Measurements from ENCODE around the gene TRPM5. TPM values are rescaled to one million over a fixed set of nuclear protein-coding genes. Genes with fewer than 3 reads are reported as not detected.

TRPM5 gene
- total and polyA plus RNA-seq, 2 of the 4 experiments (the other 2 are of a cell fraction): not detected

GRCh38 chr11:2394818-2395105 lies 49.6 kb downstream of the TRPM5 start:
- ChIA-PET CTCF (no interaction called here), POLR2A (ENCODE audit: unreplicated experiment) (no interaction called here)
- BruUV-seq (replicated peaks): no TSS peak
- ATAC-seq (ENCODE audit: low read depth) (no peak), DNase-seq (no peak)
- Histone ChIP-seq H3K27ac (ENCODE audit: insufficient read depth, low read length) (no peak overlapping the region), H2AK9ac (replicated peaks; ENCODE audit: low read depth, low read length, poor library complexity) (peak overlapping the region; percentile 52), H3K23ac (ENCODE audit: low read depth, low read length) (no peak overlapping the region), H2AFZ (replicated peaks; ENCODE audit: low read length, poor library complexity) (no peak overlapping the region), H2AK5ac (ENCODE audit: low read depth, low read length) (no peak overlapping the region), H3K9ac (ENCODE audit: low read depth, low read length) (no peak overlapping the region), H4K91ac (ENCODE audit: insufficient read depth, low read depth, low read length) (no peak overlapping the region), H3K4me2 (ENCODE audit: low read depth, low read length) (no peak overlapping the region), H3K4me3 (ENCODE audit: insufficient read depth, low read depth, low read length) (no peak overlapping the region), H4K20me1 (ENCODE audit: insufficient read depth, low read length) (peaks cover 25% of the 10 kb centered on the region), H3K9me3 (ENCODE audit: control insufficient read depth, insufficient read depth, low read length) (no peaks in the 10 kb centered on the region), H4K8ac (ENCODE audit: low read depth in 2 of 2, low read length in 2 of 2) (no peak overlapping the region), H3K27me3 (ENCODE audit: control insufficient read depth, insufficient read depth, low read length) (no peaks in the 10 kb centered on the region), H2BK120ac (ENCODE audit: low read depth, low read length) (no peak overlapping the region), H3K36me3 (ENCODE audit: control insufficient read depth, insufficient read depth, low read length) (peaks cover 56% of the 10 kb centered on the region), H2BK5ac (ENCODE audit: low read depth, low read length, poor library complexity, severe bottlenecking) (no peak overlapping the region), H3K9me1 (ENCODE audit: insufficient read depth, low read length) (peaks cover 4% of the 10 kb centered on the region; the same call in 1 of the 2 replicates), H4K5ac (ENCODE audit: low read depth, low read length) (no peak overlapping the region), H2BK20ac (ENCODE audit: low read depth, low read length) (no peak overlapping the region), H3K4me1 (ENCODE audit: control insufficient read depth, insufficient read depth, low read length) (peaks cover 19% of the 10 kb centered on the region), H3K79me1 (ENCODE audit: low read depth in 1 of 2, low read length in 2 of 2) (peaks cover 19 to 36% of the 10 kb centered on the region in 2 experiments), H3K14ac (replicated peaks; ENCODE audit: low read depth, low read length) (no peak overlapping the region), H3K4ac (ENCODE audit: low read depth, low read length) (no peak overlapping the region), H3K18ac (ENCODE audit: low read depth, low read length) (no peak overlapping the region), H3K56ac (ENCODE audit: extremely low read depth, insufficient read depth, low read length) (no peak overlapping the region), H2BK15ac (ENCODE audit: low read depth, low read length) (no peak overlapping the region)
- no CpG with 5 or more reads among the region's 8 CpGs for WGBS, 2 experiments (ENCODE audit: extremely low coverage in 2 of 2, insufficient read length in 1 of 2)
- in situ Hi-C loops (cut with MboI; ENCODE audit: low sequenced_read_pairs) (no loop called here), dilution Hi-C loops (cut with HindIII; ENCODE audit: low sequenced_read_pairs, unreplicated experiment) (no loop called here), intact Hi-C loops (cut with micrococcal nuclease) (no loop called here)
- TF ChIP-seq CHD1 (IDR thresholded peaks at IDR 0.05; ENCODE audit: low read depth, low read length) (no peak), MXI1 (IDR thresholded peaks at IDR 0.05; ENCODE audit: borderline replicate concordance, low read depth, low read length) (no peak), CTCF (conservative IDR thresholded peaks at IDR 0.05; ENCODE audit: low read depth, low read length) (no peak), RAD21 (IDR thresholded peaks at IDR 0.05; ENCODE audit: low read length) (no peak), NFE2L2 (IDR thresholded peaks at IDR 0.05; ENCODE audit: low read depth, low read length) (no peak), RCOR1 (IDR thresholded peaks at IDR 0.05; ENCODE audit: insufficient replicate concordance, low read length) (no peak), USF2 (IDR thresholded peaks at IDR 0.05; ENCODE audit: low read depth, low read length) (no peak), RFX5 (IDR thresholded peaks at IDR 0.05; ENCODE audit: low read depth, low read length) (no peak), BHLHE40 (IDR thresholded peaks at IDR 0.05; ENCODE audit: low read depth, low read length) (no peak), ELK1 (IDR thresholded peaks at IDR 0.05; ENCODE audit: borderline replicate concordance, low read depth, low read length) (no peak), POLR2A (IDR thresholded peaks at IDR 0.05; ENCODE audit: low read depth, low read length) (no peak)
